Activated naive CD8-positive, alpha-beta T cell treated with anti-CD3 and anti-CD28 coated beads, Interleukin-2, amount 50 U/mL, for 24 hours (primary cell): Measurements from ENCODE around the gene GK2.

Experiments
- ATAC-seq: fragments of 150-1000 bp; cut with Tn5 transposase; one replicate; pipeline ENCODE4 v1.10.0; 2021
- DNase-seq: peaks from one replicate; pipeline ENCODE4 v3.0.0; 2021
- H3K27ac Mint-ChIP-seq: one replicate; pipeline ENCODE4 v1.8.0; 2021; ENCODE audit warnings: mild to moderate bottlenecking, mixed read lengths
- H3K27me3 Mint-ChIP-seq: one replicate; pipeline ENCODE4 v1.8.0; 2021; ENCODE audit warnings: mixed read lengths
- H3K36me3 Mint-ChIP-seq: one replicate; pipeline ENCODE4 v1.8.0; 2021; ENCODE audit warnings: low read depth, mixed read lengths
- H3K4me1 Mint-ChIP-seq: one replicate; pipeline ENCODE4 v1.8.0; 2021; ENCODE audit warnings: mixed read lengths
- H3K4me3 Mint-ChIP-seq: one replicate; pipeline ENCODE4 v1.8.0; 2021; ENCODE audit warnings: mild to moderate bottlenecking, moderate library complexity, mixed read lengths
- H3K9me3 Mint-ChIP-seq: one replicate; pipeline ENCODE4 v1.8.0; 2021; ENCODE audit warnings: mixed read lengths

GK2 gene

DNA sequence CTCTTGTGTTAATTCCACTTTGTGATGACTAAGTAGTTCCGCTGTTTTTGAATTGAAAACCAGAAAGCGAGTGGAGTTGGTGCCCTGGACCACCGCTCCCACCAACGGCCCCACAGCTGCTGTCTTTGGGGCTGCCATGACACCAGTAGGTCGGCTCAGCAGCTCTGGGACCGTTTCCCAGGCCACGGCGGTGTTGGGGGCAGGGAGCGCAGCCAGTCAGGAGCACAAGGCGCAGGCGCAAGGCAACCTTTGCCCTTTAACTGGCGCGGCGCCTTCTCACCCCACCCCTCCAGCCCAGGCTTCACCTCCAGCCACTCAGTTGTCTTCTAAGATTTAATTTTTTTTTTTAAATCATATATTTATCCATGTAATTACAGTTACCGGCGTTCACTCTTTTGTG, at the start of gene GK2:
Gene GK2, minus strand, starts transcription at position 166 of the 400 bp plus-strand sequence. Its CDS starts 28 bp downstream, at position 138.
- no peaks in the 10 kb centered on the region for H3K4me1 Mint-ChIP-seq
- no peak for ATAC-seq

DNA sequence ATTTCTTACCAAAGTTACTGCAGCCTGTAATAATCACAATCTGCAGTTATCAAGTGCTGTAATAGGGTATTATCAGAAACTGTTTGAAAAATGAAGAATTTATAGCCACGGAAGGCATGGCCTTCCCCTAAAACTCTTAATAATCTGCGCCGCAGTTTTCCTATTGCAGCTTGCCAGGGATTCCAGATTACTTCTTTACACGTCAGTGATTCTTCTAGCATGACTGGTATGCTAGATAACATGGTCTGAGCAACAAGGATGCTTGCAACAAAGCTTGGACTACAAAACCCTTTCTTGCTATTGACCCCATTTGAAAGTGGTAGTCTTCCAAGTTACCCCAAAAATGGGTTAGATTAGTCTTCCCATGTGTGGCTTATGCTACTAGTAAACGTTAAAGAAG, 47.2 kb upstream of the GK2 start:
- no peaks in the 10 kb centered on the region for H3K9me3 Mint-ChIP-seq
- ATAC-seq (no peak), DNase-seq (no peak)
- no peaks in the 10 kb centered on the region for H3K27me3 Mint-ChIP-seq
- H3K4me1 Mint-ChIP-seq: no peaks in the 10 kb centered on the region
- no peak overlapping the region for H3K4me3 Mint-ChIP-seq
- no peaks in the 10 kb centered on the region for H3K36me3 Mint-ChIP-seq
- no peak overlapping the region for H3K27ac Mint-ChIP-seq

More for the DNA sequence above, at the start of gene GK2:
- Mint-ChIP-seq H3K36me3 (no peaks in the 10 kb centered on the region), H3K27ac (no peak within 1 kb of the TSS), H3K27me3 (no peaks in the 10 kb centered on the region), H3K9me3 (no peaks in the 10 kb centered on the region), H3K4me3 (no peak within 1 kb of the TSS)
- DNase-seq: no peak

DNA sequence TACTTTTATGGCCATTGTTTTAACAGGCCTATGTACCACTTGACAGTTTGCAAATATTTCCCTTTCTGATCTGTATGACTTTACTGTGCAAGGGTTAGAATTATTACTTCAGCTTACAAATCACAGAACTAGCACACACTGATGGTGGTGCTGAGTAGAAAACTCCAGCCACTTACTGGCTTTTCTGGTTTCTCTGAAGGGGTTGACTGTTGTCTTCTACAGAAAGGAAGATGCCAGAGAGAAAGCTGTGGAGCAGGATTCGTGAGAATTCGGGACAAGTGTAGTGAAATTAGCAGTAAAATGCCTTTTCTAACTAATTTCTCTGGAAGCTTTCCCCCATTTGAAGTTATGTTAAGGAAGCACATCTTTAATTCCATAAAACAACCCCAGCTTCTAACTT, 46.6 kb upstream of the GK2 start:
- Mint-ChIP-seq H3K4me1 (no peaks in the 10 kb centered on the region), H3K27me3 (no peaks in the 10 kb centered on the region), H3K27ac (no peak overlapping the region), H3K4me3 (no peak overlapping the region), H3K9me3 (no peaks in the 10 kb centered on the region), H3K36me3 (no peaks in the 10 kb centered on the region)
- no peak for ATAC-seq
- no peak for DNase-seq

DNA sequence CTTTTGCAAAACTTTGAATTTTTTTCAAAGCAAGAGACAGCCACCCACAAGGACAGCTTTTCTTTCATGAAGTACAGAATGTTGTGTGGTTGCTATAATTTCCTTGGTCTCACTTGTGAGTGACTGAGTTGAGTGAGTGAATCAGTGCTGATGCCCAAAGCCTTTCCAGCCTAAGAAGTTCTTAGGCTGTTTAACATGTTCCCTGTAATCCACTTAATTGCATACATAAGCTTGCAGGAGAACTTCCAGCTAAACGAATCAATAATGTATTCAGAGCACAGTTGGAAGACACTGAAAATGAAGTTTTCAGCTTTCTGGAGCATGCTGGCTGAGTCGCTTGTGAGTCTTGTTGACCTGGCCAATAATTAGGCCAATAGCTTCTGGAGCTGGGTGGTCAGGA, 42.0 kb upstream of the GK2 start:
- no peak overlapping the region for H3K27ac Mint-ChIP-seq
- no peaks in the 10 kb centered on the region for H3K36me3 Mint-ChIP-seq
- H3K27me3 Mint-ChIP-seq: no peaks in the 10 kb centered on the region
- no peaks in the 10 kb centered on the region for H3K9me3 Mint-ChIP-seq
- DNase-seq (no peak), ATAC-seq (no peak)
- no peaks in the 10 kb centered on the region for H3K4me1 Mint-ChIP-seq
- no peak overlapping the region for H3K4me3 Mint-ChIP-seq

DNA sequence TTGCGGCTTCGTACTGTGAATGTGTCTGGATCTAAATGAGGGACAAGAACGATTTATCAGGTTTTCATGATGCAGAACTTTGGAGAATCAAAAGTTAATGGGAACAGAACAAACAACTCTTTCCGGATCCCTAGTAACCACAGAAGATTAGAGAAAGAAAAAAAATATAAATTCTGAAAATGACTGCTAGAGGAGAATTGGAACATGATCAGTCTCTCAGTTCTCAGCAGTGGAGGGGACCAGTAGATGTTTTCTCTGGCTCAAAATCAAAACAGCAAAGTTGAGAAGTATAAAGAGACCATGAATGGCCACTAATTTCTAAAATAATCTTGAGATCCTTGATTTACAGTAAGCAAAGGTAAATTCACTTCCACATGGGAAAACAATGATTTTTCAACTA, 38.1 kb upstream of the GK2 start:
- DNase-seq (no peak), ATAC-seq (no peak)
- no peaks in the 10 kb centered on the region for H3K36me3 Mint-ChIP-seq
- H3K4me1 Mint-ChIP-seq: no peaks in the 10 kb centered on the region
- no peak overlapping the region for H3K4me3 Mint-ChIP-seq
- no peaks in the 10 kb centered on the region for H3K27me3 Mint-ChIP-seq
- H3K9me3 Mint-ChIP-seq: no peaks in the 10 kb centered on the region
- H3K27ac Mint-ChIP-seq: no peak overlapping the region

DNA sequence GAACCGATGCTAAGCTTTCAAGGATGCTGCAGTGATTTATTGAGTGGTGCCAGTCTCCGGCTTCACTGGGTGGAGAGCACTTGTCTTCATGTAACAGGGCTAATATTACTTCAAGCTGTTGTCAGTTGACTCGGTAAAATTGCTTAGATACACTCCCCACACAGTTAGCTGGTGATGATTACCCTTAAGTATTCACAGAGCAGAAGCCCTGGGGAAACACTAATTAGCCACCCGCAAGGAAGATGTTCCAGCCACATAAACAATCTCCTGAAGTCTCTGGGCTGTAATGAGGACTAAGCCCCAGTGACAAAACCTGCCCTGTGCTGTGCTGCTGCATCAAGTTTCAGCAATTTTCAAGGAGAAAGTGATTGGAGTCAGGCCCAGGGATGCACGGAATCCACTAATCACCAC, 37.3 kb upstream of the GK2 start:
- no peak overlapping the region for H3K27ac Mint-ChIP-seq
- no peaks in the 10 kb centered on the region for H3K4me1 Mint-ChIP-seq
- DNase-seq (no peak), ATAC-seq (no peak)
- H3K4me3 Mint-ChIP-seq: no peak overlapping the region
- H3K36me3 Mint-ChIP-seq: no peaks in the 10 kb centered on the region
- H3K9me3 Mint-ChIP-seq: peaks cover under 1% of the 10 kb centered on the region
- no peaks in the 10 kb centered on the region for H3K27me3 Mint-ChIP-seq

DNA sequence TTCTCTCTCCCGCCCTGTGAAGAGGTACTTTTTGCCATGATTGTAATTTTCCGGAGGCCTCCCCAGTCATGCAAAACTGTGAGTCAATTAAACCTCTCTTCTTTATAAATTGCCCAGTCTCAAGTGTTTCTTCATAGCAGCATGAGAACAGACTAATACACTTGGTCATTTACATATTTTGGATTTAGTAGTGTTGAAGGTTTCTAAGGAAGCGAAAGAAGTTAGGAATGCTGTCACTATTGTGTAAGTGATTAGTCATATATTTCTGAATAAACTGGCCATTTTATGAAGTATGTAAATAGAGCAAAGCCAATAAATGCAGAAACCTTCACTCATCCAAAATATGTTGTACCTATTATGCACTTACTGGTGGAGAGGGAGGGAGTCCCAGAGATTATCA, 34.4 kb upstream of the GK2 start:
- H3K36me3 Mint-ChIP-seq: no peaks in the 10 kb centered on the region
- no peaks in the 10 kb centered on the region for H3K27me3 Mint-ChIP-seq
- no peak for DNase-seq
- H3K27ac Mint-ChIP-seq: no peak overlapping the region
- ATAC-seq: no peak
- no peaks in the 10 kb centered on the region for H3K4me1 Mint-ChIP-seq
- peaks cover 9% of the 10 kb centered on the region for H3K9me3 Mint-ChIP-seq
- H3K4me3 Mint-ChIP-seq: no peak overlapping the region

DNA sequence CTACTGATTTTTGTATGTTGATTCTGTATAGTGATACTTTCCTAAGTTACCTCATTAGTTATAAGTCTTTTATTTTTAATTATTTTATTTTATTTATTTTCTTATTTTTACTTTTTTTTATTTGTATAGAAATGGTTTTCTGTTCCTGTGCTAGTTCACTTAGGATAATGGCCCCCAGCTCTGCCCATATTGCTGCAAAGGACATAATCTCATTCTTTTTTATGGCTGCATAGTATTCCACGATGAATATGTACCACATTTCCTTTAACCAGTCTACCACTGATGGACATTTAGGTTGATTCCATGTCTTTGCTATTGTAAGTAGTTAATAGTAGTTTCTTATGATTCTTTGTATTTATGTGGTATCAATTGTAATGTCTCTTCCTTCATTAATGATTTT, 31.5 kb upstream of the GK2 start:
- no peaks in the 10 kb centered on the region for H3K27me3 Mint-ChIP-seq
- no peak overlapping the region for H3K27ac Mint-ChIP-seq
- no peaks in the 10 kb centered on the region for H3K36me3 Mint-ChIP-seq
- no peak overlapping the region for H3K4me3 Mint-ChIP-seq
- no peaks in the 10 kb centered on the region for H3K4me1 Mint-ChIP-seq
- no peak for DNase-seq
- no peak for ATAC-seq
- H3K9me3 Mint-ChIP-seq: peaks cover 9% of the 10 kb centered on the region

DNA sequence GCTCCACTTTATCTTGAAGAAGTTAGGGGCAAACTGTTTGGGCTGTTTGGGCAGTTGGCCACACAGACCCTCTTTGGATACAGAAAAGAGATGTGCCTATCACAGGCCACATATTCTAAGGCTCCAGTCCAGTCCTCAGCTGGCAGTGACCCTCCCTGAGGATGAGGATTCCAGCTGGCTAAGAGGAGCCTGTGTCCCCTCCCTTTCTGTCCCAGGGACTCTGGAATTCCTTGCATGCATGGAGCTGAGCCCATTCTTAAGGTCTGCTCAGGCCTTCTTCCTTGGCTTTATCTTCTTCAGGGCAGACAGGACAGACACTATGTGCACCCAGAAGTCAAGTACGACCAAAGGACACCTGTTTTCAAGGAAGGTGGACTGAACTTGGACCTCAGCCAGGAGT, 23.8 kb upstream of the GK2 start:
- no peaks in the 10 kb centered on the region for H3K4me1 Mint-ChIP-seq
- H3K36me3 Mint-ChIP-seq: no peaks in the 10 kb centered on the region
- DNase-seq (no peak), ATAC-seq (no peak)
- no peak overlapping the region for H3K4me3 Mint-ChIP-seq
- H3K27me3 Mint-ChIP-seq: no peaks in the 10 kb centered on the region
- H3K9me3 Mint-ChIP-seq: no peaks in the 10 kb centered on the region
- no peak overlapping the region for H3K27ac Mint-ChIP-seq

DNA sequence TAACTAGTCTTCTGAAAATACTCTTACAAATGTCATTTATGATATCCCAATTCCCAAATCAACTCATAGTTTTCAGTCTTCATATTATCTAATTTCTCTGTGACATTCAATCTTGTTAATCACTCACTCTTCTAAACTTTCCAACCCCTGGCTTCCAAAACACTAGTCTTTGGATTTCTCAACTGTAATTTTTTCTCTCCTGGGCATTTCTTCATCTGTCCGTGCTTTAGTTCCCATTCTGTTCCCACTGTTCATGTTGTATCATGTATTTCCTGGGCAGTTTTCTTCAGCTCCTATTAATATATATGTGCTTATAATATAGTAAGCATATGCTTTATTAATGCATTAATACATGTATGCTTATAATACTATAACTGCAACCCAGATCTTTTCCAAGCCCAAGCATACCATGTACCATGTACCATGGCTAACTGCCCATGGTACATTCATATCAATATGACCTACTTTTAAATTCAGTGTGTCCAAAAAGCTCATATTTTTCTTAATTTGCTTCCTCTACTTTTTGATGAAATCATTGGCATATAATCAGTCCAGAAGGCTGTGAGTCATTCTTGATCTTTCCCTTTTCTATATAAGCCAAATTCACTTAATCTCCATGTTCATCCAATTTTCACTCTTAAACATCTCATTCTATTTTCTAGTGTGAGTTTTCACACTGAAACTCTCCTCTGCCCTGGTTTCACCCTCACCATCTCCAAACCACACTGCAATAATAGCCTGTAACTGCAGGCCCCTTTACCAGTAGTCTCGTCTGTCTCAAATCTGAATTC, 21.3 kb upstream of the GK2 start:
- H3K36me3 Mint-ChIP-seq: no peaks in the 10 kb centered on the region
- H3K4me1 Mint-ChIP-seq: no peaks in the 10 kb centered on the region
- ATAC-seq (no peak), DNase-seq (no peak)
- H3K27ac Mint-ChIP-seq: no peak overlapping the region
- H3K4me3 Mint-ChIP-seq: no peak overlapping the region
- H3K27me3 Mint-ChIP-seq: no peaks in the 10 kb centered on the region
- no peaks in the 10 kb centered on the region for H3K9me3 Mint-ChIP-seq

DNA sequence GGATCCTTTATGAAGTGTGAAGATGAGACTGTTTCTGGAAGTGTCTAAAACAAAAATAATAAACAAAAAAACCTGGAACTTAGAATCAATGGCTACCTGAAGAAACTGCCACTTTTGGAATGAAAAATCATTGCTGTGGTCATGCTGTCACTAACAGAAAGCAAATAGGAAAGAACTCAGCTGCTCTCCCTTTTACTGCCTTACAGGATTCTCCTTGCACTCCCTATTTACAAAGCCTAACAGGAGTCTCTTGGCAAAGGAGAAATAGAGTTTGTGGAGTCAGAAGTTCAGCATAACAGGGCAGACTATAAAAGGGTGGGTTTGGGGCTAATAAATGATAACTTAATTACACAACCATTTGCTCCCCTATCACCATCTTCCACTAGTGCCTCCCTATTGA, 19.0 kb upstream of the GK2 start:
- H3K27me3 Mint-ChIP-seq: no peaks in the 10 kb centered on the region
- H3K27ac Mint-ChIP-seq: no peak overlapping the region
- DNase-seq (no peak), ATAC-seq (no peak)
- H3K9me3 Mint-ChIP-seq: no peaks in the 10 kb centered on the region
- H3K36me3 Mint-ChIP-seq: no peaks in the 10 kb centered on the region
- H3K4me1 Mint-ChIP-seq: no peaks in the 10 kb centered on the region
- H3K4me3 Mint-ChIP-seq: no peak overlapping the region

DNA sequence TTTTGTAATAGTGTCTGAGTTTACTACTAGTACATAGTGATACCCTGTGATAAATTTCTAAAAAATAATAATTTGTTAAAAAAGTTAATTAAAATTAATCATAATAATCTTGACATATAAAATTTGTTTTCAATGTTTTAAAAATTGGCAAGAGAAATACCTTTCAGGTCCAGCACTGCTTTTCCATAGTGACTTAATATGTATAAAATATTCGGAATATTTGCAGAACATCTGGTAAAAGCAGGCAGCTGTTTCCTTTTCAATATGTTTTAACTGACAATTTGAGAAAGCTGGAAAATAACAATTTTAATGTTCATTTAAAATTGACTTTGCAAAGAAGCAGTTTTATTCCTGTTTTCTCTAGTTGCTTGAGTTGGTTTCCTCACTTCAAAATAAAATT, 17.6 kb upstream of the GK2 start:
- DNase-seq: no peak
- Mint-ChIP-seq H3K27me3 (no peaks in the 10 kb centered on the region), H3K9me3 (no peaks in the 10 kb centered on the region), H3K4me1 (no peaks in the 10 kb centered on the region), H3K4me3 (no peak overlapping the region), H3K36me3 (no peaks in the 10 kb centered on the region), H3K27ac (no peak overlapping the region)
- no peak for ATAC-seq

DNA sequence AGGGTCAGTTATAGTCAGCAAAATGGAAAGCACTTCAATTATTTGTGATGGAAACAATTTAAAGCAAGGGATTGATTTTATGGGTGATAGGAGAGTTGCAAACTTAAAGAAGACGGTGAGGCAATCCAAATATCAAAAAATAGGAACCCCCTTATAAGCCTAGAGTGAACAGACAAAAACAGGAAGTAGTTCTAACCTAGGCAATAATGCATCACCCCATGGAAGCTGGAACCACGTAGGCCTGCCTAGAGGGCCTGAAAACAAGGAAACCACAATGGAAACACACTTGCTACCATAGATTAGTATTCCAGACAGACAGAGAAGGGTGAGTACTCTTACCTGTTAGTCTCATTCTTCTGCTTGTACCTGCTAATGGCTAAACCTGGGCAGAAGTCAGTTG, 13.5 kb upstream of the GK2 start:
- ATAC-seq: no peak
- Mint-ChIP-seq H3K36me3 (no peaks in the 10 kb centered on the region), H3K9me3 (peaks cover 12% of the 10 kb centered on the region), H3K4me3 (no peak overlapping the region), H3K27me3 (no peaks in the 10 kb centered on the region), H3K27ac (no peak overlapping the region), H3K4me1 (no peaks in the 10 kb centered on the region)
- no peak for DNase-seq

DNA sequence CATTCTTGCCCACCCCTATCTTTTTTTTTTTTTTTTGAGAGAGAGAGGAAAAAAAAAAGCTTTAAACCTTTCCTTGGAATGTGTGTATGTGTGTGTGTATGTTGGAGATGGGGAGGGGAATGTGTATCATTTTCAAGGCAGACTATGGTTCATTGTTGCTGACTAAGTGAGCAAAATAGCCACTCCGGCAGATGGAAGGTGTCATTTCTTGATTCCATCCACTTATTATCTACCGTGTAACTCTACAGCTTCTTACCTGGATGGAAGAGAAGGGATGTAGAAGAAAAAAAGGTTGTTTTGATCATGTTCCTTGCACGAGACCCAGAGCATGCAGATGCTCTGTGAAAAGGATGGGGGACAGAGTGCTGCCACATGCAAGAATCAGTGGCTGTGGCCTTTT, 5.9 kb upstream of the GK2 start:
- H3K27ac Mint-ChIP-seq: no peak overlapping the region
- no peak overlapping the region for H3K4me3 Mint-ChIP-seq
- ATAC-seq (no peak), DNase-seq (no peak)
- H3K36me3 Mint-ChIP-seq: no peaks in the 10 kb centered on the region
- no peaks in the 10 kb centered on the region for H3K27me3 Mint-ChIP-seq
- peaks cover 6% of the 10 kb centered on the region for H3K9me3 Mint-ChIP-seq
- no peaks in the 10 kb centered on the region for H3K4me1 Mint-ChIP-seq

DNA sequence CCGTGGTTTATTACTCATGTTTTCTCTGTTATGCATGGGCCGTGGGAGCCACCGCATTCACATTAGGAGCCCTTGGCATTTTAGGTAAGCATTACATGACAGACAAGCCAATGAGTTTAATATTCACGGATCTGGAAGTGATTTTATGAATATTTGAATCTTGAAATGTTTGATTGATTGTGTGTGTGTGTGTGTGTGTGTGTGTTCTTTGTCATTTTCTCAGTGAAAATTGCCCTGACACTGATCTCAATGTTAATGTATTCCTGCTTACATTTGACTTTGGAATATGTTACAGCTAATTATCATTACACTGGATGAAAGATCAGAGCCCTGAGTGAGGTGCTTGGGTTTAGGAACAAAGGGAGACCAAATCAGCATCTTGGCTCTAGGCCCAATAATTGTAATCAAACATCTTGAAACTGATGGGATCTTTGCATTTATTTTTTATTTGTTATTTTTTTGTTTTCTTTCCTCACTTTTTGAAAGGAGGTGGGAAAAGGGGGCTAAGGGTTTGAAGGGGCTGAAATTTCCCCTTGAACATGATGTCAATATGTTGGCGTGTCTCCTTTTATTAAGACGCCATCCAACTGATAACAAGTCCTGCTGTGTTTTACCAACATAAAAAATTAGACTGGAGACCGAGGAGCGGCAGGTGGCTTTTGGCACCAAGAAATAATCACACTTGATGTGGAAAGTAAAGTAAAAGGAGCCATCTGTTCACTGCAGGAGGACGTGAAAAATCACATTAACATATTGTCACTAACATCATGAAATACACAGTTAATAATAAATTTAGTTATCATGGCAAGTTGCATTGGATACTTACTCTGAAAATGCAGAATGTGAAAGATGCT, 5.2 kb upstream of the GK2 start:
- no peak for DNase-seq
- ATAC-seq: no peak
- H3K9me3 Mint-ChIP-seq: no peaks in the 10 kb centered on the region
- H3K4me3 Mint-ChIP-seq: no peak overlapping the region
- no peaks in the 10 kb centered on the region for H3K4me1 Mint-ChIP-seq
- H3K36me3 Mint-ChIP-seq: no peaks in the 10 kb centered on the region
- H3K27me3 Mint-ChIP-seq: no peaks in the 10 kb centered on the region
- H3K27ac Mint-ChIP-seq: no peak overlapping the region
